ENCODE data around the gene TBX2.

The TBX2 gene

GRCh38 chr17:61385577-61386236 is 13.9 kb upstream of the TBX2 start:
- H3K27me3 ChIP-seq (ENCODE audit: control insufficient read depth, insufficient read depth, low read length): peaks cover 17% of the 10 kb centered on the region
- no peak overlapping the region for H3K9ac ChIP-seq (ENCODE audit: low read length)
- peaks cover 9% of the 10 kb centered on the region for H3K4me1 ChIP-seq (ENCODE audit: control insufficient read depth, insufficient read depth, low read length)
- no peak overlapping the region for H3K4me3 ChIP-seq (ENCODE audit: low read length)
- no peaks in the 10 kb centered on the region for H3K36me3 ChIP-seq (ENCODE audit: control insufficient read depth, insufficient read depth, low read length)
- H3K9me3 ChIP-seq (ENCODE audit: control insufficient read depth, low read length): no peaks in the 10 kb centered on the region

DNA sequence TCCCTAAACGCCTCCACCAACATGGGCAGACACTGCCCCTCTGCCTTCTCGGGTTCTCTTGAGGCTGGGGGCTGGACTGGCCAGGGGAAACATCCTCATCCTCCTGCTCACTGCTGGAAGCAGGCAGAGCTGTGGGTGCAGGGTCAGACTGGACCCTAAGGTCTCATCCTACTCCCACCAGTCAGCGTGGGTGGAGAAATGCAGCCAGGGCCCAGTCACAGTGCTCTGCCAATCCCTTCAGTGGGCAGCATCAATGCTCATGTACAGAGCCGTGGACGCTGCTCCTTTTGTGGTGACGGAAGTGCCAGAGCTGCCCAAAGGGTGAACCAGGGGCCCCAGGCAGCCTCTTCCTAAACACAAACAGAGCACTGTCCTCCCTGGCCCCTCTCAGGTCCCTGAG is 13.4 kb upstream of the TBX2 start:
- no peak overlapping the region for H3K9ac ChIP-seq (ENCODE audit: low read length)
- H3K4me1 ChIP-seq (ENCODE audit: control insufficient read depth, insufficient read depth, low read length): peaks cover 9% of the 10 kb centered on the region

DNA sequence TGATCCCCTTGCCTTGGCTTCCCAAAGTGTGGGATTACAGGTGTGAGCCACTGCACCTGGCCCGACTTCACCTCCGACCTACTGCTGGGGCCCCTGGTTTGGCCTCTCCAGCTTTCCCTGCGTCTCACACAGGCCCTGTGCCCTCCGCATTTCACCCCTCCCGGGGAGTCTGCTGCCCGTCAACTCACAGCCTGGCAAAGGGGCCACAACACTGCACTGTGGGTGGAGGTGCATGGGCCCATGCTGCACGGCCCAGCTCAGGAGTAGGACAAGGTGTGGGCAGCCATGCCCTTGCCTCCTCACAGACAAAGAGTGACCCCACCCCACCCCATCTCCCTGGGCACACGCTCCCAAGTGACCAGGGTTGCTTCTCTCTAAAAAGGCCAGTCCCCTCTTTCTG is 12.6 kb upstream of the TBX2 start:
- H3K4me3 ChIP-seq (ENCODE audit: low read length): no peak overlapping the region
- H3K27me3 ChIP-seq (ENCODE audit: control insufficient read depth, insufficient read depth, low read length): peaks cover 18% of the 10 kb centered on the region
- H3K9ac ChIP-seq (ENCODE audit: low read length): no peak overlapping the region
- H3K36me3 ChIP-seq (ENCODE audit: control insufficient read depth, insufficient read depth, low read length): no peaks in the 10 kb centered on the region
- no peaks in the 10 kb centered on the region for H3K9me3 ChIP-seq (ENCODE audit: control insufficient read depth, low read length)
- H3K4me1 ChIP-seq (ENCODE audit: control insufficient read depth, insufficient read depth, low read length): peaks cover 9% of the 10 kb centered on the region

More for the DNA sequence above, 13.4 kb upstream of the TBX2 start:
- no peaks in the 10 kb centered on the region for H3K9me3 ChIP-seq (ENCODE audit: control insufficient read depth, low read length)
- no peaks in the 10 kb centered on the region for H3K36me3 ChIP-seq (ENCODE audit: control insufficient read depth, insufficient read depth, low read length)
- peaks cover 18% of the 10 kb centered on the region for H3K27me3 ChIP-seq (ENCODE audit: control insufficient read depth, insufficient read depth, low read length)
- no peak overlapping the region for H3K4me3 ChIP-seq (ENCODE audit: low read length)

GRCh38 chr17:61387511-61388305 is 11.9 kb upstream of the TBX2 start:
- Histone ChIP-seq H3K4me1 (ENCODE audit: control insufficient read depth, insufficient read depth, low read length) (peaks cover 9% of the 10 kb centered on the region), H3K9me3 (ENCODE audit: control insufficient read depth, low read length) (no peaks in the 10 kb centered on the region), H3K36me3 (ENCODE audit: control insufficient read depth, insufficient read depth, low read length) (no peaks in the 10 kb centered on the region), H3K9ac (ENCODE audit: low read length) (no peak overlapping the region), H3K4me3 (ENCODE audit: low read length) (no peak overlapping the region), H3K27me3 (ENCODE audit: control insufficient read depth, insufficient read depth, low read length) (peaks cover 18% of the 10 kb centered on the region)

DNA sequence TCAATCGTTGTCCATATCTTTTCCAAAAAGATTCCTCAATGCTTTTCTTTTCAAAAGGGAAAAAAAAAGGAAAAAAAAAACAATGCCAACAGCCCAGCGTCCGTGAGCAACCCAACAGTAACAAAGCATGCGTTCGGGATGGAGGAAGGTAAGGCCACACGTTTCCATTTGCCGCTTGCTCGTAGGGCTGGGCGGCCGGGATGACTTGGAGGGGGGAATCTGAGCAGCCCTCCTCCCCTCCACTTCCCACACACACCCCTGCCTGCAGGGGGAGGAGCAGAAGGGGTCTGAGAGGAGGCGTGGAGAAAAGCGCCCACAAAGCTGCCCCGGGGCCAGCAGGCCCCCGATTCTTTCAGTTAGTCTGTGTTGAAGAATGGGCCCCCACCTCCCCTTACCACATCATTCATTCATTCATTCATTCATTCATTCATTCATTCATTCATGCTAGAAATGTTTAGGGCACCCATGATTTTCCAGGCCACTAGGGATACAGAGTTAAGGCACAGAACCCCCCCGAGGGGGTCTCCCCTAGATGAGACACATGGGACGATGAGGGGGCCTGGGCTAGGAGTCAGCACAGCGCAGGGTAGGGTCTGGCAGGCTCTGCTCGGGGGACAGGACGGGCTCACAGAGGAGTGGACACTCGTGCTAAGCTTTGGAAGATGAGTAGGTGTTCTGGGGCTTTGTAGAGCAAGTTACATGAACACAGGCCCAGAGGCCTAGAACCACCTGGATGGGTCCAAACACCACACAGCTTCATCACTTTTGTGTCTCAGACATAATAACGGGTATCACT is 10.9 kb upstream of the TBX2 start:
- H3K9me3 ChIP-seq (ENCODE audit: control insufficient read depth, low read length): no peaks in the 10 kb centered on the region
- peaks cover 9% of the 10 kb centered on the region for H3K4me1 ChIP-seq (ENCODE audit: control insufficient read depth, insufficient read depth, low read length)
- no peak overlapping the region for H3K4me3 ChIP-seq (ENCODE audit: low read length)

GRCh38 chr17:61389670-61390478 is 9.8 kb upstream of the TBX2 start:
- H3K4me1 ChIP-seq (ENCODE audit: control insufficient read depth, insufficient read depth, low read length): peaks cover 9% of the 10 kb centered on the region
- peak overlapping the region; percentile 34 for H3K9ac ChIP-seq (ENCODE audit: low read length)
- H3K36me3 ChIP-seq (ENCODE audit: control insufficient read depth, insufficient read depth, low read length): no peaks in the 10 kb centered on the region
- no peaks in the 10 kb centered on the region for H3K9me3 ChIP-seq (ENCODE audit: control insufficient read depth, low read length)
- H3K4me3 ChIP-seq (ENCODE audit: low read length): no peak overlapping the region
- peaks cover 27% of the 10 kb centered on the region for H3K27me3 ChIP-seq (ENCODE audit: control insufficient read depth, insufficient read depth, low read length)

More for the DNA sequence above, 10.9 kb upstream of the TBX2 start:
- Histone ChIP-seq H3K36me3 (ENCODE audit: control insufficient read depth, insufficient read depth, low read length) (no peaks in the 10 kb centered on the region), H3K9ac (ENCODE audit: low read length) (no peak overlapping the region), H3K27me3 (ENCODE audit: control insufficient read depth, insufficient read depth, low read length) (peaks cover 18% of the 10 kb centered on the region)

DNA sequence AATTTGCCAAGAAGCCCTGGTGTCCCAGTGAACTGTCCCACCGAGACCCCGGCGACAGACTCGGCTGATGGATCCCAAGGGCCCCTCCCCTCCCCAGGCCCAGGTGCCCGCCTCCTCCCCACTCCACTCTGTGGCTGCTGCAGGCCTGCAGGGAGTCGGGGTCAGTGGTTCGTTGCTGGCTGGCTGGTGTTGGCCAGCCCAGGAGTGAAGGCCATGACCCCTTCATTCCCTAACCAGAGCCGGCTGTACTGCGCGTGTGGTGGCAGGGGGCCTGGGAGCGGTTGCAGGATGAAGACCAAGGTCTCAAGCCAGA is 9.2 kb upstream of the TBX2 start:
- H3K27me3 ChIP-seq (ENCODE audit: control insufficient read depth, insufficient read depth, low read length): peaks cover 33% of the 10 kb centered on the region
- peaks cover 9% of the 10 kb centered on the region for H3K4me1 ChIP-seq (ENCODE audit: control insufficient read depth, insufficient read depth, low read length)
- H3K9me3 ChIP-seq (ENCODE audit: control insufficient read depth, low read length): no peaks in the 10 kb centered on the region
- no peaks in the 10 kb centered on the region for H3K36me3 ChIP-seq (ENCODE audit: control insufficient read depth, insufficient read depth, low read length)
- no peak overlapping the region for H3K9ac ChIP-seq (ENCODE audit: low read length)
- H3K4me3 ChIP-seq (ENCODE audit: low read length): no peak overlapping the region

DNA sequence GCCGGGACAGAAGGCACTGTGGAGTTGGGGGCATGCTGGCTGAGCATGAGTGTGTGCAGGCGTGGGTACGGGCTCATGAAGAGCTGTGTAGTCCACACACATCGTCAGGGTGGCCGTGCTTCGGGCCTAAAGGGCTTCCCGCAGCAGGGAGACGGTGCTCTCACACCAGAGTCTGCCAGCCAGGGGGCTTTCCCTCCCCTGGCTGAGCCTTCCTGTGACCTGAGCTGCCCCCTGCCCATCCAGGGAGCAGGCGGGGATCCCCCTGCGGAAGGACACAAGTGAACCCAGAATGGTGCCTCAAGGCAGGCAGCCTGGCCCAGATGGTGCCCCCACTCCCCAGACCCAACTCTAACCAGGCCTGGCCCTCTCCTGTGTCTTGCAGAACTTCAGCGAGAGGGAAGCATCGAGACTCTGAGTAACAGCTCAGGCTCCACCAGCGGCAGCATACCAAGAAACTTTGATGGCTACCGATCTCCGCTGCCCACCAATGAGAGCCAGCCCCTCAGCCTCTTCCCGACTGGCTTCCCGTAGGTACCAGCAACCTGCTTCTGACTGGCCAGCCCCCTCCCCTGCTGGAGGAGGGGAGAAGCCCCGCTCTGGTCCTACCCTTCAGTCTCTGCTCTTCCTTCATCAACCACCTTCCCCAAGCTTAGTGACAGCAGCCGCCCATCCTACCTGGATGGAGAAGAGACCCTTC is 7.9 kb upstream of the TBX2 start:
- Histone ChIP-seq H3K27me3 (ENCODE audit: control insufficient read depth, insufficient read depth, low read length) (peaks cover 46% of the 10 kb centered on the region), H3K9me3 (ENCODE audit: control insufficient read depth, low read length) (no peaks in the 10 kb centered on the region), H3K36me3 (ENCODE audit: control insufficient read depth, insufficient read depth, low read length) (no peaks in the 10 kb centered on the region), H3K4me3 (ENCODE audit: low read length) (no peak overlapping the region), H3K9ac (ENCODE audit: low read length) (no peak overlapping the region), H3K4me1 (ENCODE audit: control insufficient read depth, insufficient read depth, low read length) (peaks cover 16% of the 10 kb centered on the region)

- H3K4me1 ChIP-seq (ENCODE audit: control insufficient read depth, insufficient read depth, low read length): peaks cover 25% of the 10 kb centered on the region
- H3K27me3 ChIP-seq (ENCODE audit: control insufficient read depth, insufficient read depth, low read length): peaks cover 55% of the 10 kb centered on the region
- no peaks in the 10 kb centered on the region for H3K9me3 ChIP-seq (ENCODE audit: control insufficient read depth, low read length)
- no peaks in the 10 kb centered on the region for H3K36me3 ChIP-seq (ENCODE audit: control insufficient read depth, insufficient read depth, low read length)
- no peak overlapping the region for H3K9ac ChIP-seq (ENCODE audit: low read length)
- no peak overlapping the region for H3K4me3 ChIP-seq (ENCODE audit: low read length)
Observed at GRCh38 chr17:61392679-61393078, 7.0 kb upstream of the TBX2 start.

DNA sequence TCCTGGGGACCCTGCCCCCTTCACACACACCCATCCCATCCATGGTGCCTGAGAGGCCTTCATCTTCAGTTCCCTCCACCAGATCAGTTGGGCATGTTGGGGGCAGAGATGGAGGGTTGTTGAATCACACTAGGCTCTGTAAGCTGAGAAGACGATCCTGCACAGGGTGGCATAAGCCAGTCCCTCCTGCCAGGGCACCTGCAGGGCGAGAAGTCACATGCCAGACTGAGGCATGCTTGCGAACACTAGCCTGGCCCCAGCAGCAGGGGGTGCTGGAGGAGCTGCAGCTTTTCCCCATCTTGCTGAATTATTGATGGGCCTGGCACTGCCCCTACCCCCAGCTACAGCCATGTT is 6.1 kb upstream of the TBX2 start:
- H3K27me3 ChIP-seq (ENCODE audit: control insufficient read depth, insufficient read depth, low read length): peaks cover 64% of the 10 kb centered on the region
- no peaks in the 10 kb centered on the region for H3K36me3 ChIP-seq (ENCODE audit: control insufficient read depth, insufficient read depth, low read length)
- no peak overlapping the region for H3K4me3 ChIP-seq (ENCODE audit: low read length)
- H3K4me1 ChIP-seq (ENCODE audit: control insufficient read depth, insufficient read depth, low read length): peaks cover 31% of the 10 kb centered on the region
- no peaks in the 10 kb centered on the region for H3K9me3 ChIP-seq (ENCODE audit: control insufficient read depth, low read length)
- H3K9ac ChIP-seq (ENCODE audit: low read length): no peak overlapping the region

- Histone ChIP-seq H3K36me3 (ENCODE audit: control insufficient read depth, insufficient read depth, low read length) (no peaks in the 10 kb centered on the region), H3K4me1 (ENCODE audit: control insufficient read depth, insufficient read depth, low read length) (peaks cover 37% of the 10 kb centered on the region), H3K4me3 (ENCODE audit: low read length) (no peak overlapping the region), H3K9me3 (ENCODE audit: control insufficient read depth, low read length) (no peaks in the 10 kb centered on the region), H3K27me3 (ENCODE audit: control insufficient read depth, insufficient read depth, low read length) (peaks cover 69% of the 10 kb centered on the region), H3K9ac (ENCODE audit: low read length) (no peak overlapping the region)
Observed at GRCh38 chr17:61393904-61394629, 5.6 kb upstream of the TBX2 start.

Measured in mucosa of stomach (tissue), 1 donor.